Measurements from ENCODE around the gene HSDL2. TPM values are rescaled to one million over a fixed set of nuclear protein-coding genes. Genes with fewer than 3 reads are reported as not detected.

The HSDL2 gene
- total RNA-seq, 1 experiment from 2014 or later, result 37.0 TPM

GRCh38 chr9:112475318-112475717 lies 95.4 kb downstream of the HSDL2 start:
- POLR2A ChIA-PET (ENCODE audit: unreplicated experiment), result no interaction called here
- no peak overlapping the region for H3K27ac ChIP-seq (ENCODE audit: low read length)
- TF ChIP-seq EZH2 (IDR thresholded peaks at IDR 0.05; ENCODE audit: low read length, unreplicated experiment) (no peak), CTCF (conservative IDR thresholded peaks at IDR 0.05; ENCODE audit: low read depth, low read length) (no peak)

GRCh38 chr9:112477330-112477729 lies 97.4 kb downstream of the HSDL2 start:
- intact Hi-C loops (cut with micrococcal nuclease), result no loop called here
- TF ChIP-seq EZH2phosphoT487 (IDR thresholded peaks at IDR 0.05; ENCODE audit: borderline replicate concordance, low read length) (no peak), EZH2 (IDR thresholded peaks at IDR 0.05; ENCODE audit: low read length, unreplicated experiment) (no peak), CTCF (conservative IDR thresholded peaks at IDR 0.05; ENCODE audit: low read depth, low read length) (no peak)
- H4K20me1 ChIP-seq (ENCODE audit: low read length), result no peaks in the 10 kb centered on the region
- H3K9ac ChIP-seq (ENCODE audit: low read length), result no peak overlapping the region
- H3K36me3 ChIP-seq (ENCODE audit: low read depth, low read length), result 0 out of 2 replicates have a peak, but pooled peaks cover under 1% of the 10 kb centered on the region
- H2AFZ ChIP-seq (ENCODE audit: low read length), result no peak overlapping the region
- H3F3A ChIP-seq (ENCODE audit: low read length, unreplicated experiment), result no peaks in the 10 kb centered on the region
- no peaks in the 10 kb centered on the region for H3K27me3 ChIP-seq (ENCODE audit: low read length)
- ChIA-PET CTCF (no interaction called here), POLR2A (ENCODE audit: unreplicated experiment) (no interaction called here)
- DNase-seq (no peak), ATAC-seq (no peak)
- no peak overlapping the region for H3K4me2 ChIP-seq (ENCODE audit: low read length)
- H3K4me3 ChIP-seq (ENCODE audit: low read length), result no peak overlapping the region
- no peaks in the 10 kb centered on the region for H3K9me2 ChIP-seq (replicated peaks; ENCODE audit: low read length)
- no peak overlapping the region for H3K27ac ChIP-seq (ENCODE audit: low read length)
- no TSS peak for BruUV-seq (replicated peaks)
- H3K9me3 ChIP-seq (ENCODE audit: low read length), result no peaks in the 10 kb centered on the region
- H3K79me2 ChIP-seq (ENCODE audit: low read length), result no peaks in the 10 kb centered on the region
- no peaks in the 10 kb centered on the region for H3K4me1 ChIP-seq (ENCODE audit: insufficient read depth, low read length)

More at GRCh38 chr9:112475318-112475717, 95.4 kb downstream of the HSDL2 start:
- Histone ChIP-seq H2AFZ (ENCODE audit: low read length) (no peak overlapping the region), H3F3A (ENCODE audit: low read length, unreplicated experiment) (no peaks in the 10 kb centered on the region), H3K9me3 (ENCODE audit: low read length) (no peaks in the 10 kb centered on the region), H3K4me3 (ENCODE audit: low read length) (no peak overlapping the region), H4K20me1 (ENCODE audit: low read length) (no peaks in the 10 kb centered on the region), H3K4me2 (ENCODE audit: low read length) (no peak overlapping the region), H3K79me2 (ENCODE audit: low read length) (no peaks in the 10 kb centered on the region), H3K9me2 (replicated peaks; ENCODE audit: low read length) (no peaks in the 10 kb centered on the region), H3K27me3 (ENCODE audit: low read length) (no peaks in the 10 kb centered on the region), H3K4me1 (ENCODE audit: insufficient read depth, low read length) (no peaks in the 10 kb centered on the region), H3K9ac (ENCODE audit: low read length) (no peak overlapping the region), H3K36me3 (ENCODE audit: low read depth, low read length) (peaks cover 5% of the 10 kb centered on the region; the same call in 1 of the 2 replicates)
- CTCF ChIA-PET, result no interaction called here
- DNase-seq (no peak), ATAC-seq (no peak)
- BruUV-seq (replicated peaks), result no TSS peak
- intact Hi-C loops (cut with micrococcal nuclease), result no loop called here

GRCh38 chr9:112479221-112479620 lies 99.3 kb downstream of the HSDL2 start:
- Histone ChIP-seq H3K27ac (ENCODE audit: low read length) (no peak overlapping the region), H3K9me2 (replicated peaks; ENCODE audit: low read length) (no peaks in the 10 kb centered on the region), H3K4me3 (ENCODE audit: low read length) (no peak overlapping the region), H3K9me3 (ENCODE audit: low read length) (no peaks in the 10 kb centered on the region), H3K9ac (ENCODE audit: low read length) (no peak overlapping the region), H3K79me2 (ENCODE audit: low read length) (no peaks in the 10 kb centered on the region), H2AFZ (ENCODE audit: low read length) (no peak overlapping the region), H3K36me3 (ENCODE audit: low read depth, low read length) (no peaks in the 10 kb centered on the region), H3K27me3 (ENCODE audit: low read length) (no peaks in the 10 kb centered on the region), H3K4me2 (ENCODE audit: low read length) (no peak overlapping the region), H4K20me1 (ENCODE audit: low read length) (no peaks in the 10 kb centered on the region), H3K4me1 (ENCODE audit: insufficient read depth, low read length) (no peaks in the 10 kb centered on the region), H3F3A (ENCODE audit: low read length, unreplicated experiment) (no peaks in the 10 kb centered on the region)
- CTCF ChIA-PET, result no interaction called here
- no peak for DNase-seq
- POLR2A ChIA-PET (ENCODE audit: unreplicated experiment), result no interaction called here
- ATAC-seq, result no peak
- intact Hi-C loops (cut with micrococcal nuclease), result no loop called here
- BruUV-seq (replicated peaks), result no TSS peak
- TF ChIP-seq EZH2 (IDR thresholded peaks at IDR 0.05; ENCODE audit: low read length, unreplicated experiment) (no peak), EZH2phosphoT487 (IDR thresholded peaks at IDR 0.05; ENCODE audit: borderline replicate concordance, low read length) (no peak), CTCF (conservative IDR thresholded peaks at IDR 0.05; ENCODE audit: low read depth, low read length) (no peak)

Measured in PC-3 (cell line).